Breast epithelium (tissue), 3 donors: Measurements from ENCODE around the gene KL.

ENCODE experiments used
- POLR2A ChIP-seq: fragments of 450-650 bp; IDR thresholded peaks from one replicate; pipeline ENCODE4 v1.6.1; 2016; ENCODE audit warnings: antibody characterized with exemption, mild to moderate bottlenecking, moderate library complexity
- POLR2AphosphoS5 ChIP-seq, 3 donors: sonication (generic); formaldehyde crosslinking; IDR thresholded peaks; one replicate each; pipeline ENCODE4 v1.6.1; 2017; ENCODE audit warnings: antibody characterized with exemption in 3 of 3

DNA sequence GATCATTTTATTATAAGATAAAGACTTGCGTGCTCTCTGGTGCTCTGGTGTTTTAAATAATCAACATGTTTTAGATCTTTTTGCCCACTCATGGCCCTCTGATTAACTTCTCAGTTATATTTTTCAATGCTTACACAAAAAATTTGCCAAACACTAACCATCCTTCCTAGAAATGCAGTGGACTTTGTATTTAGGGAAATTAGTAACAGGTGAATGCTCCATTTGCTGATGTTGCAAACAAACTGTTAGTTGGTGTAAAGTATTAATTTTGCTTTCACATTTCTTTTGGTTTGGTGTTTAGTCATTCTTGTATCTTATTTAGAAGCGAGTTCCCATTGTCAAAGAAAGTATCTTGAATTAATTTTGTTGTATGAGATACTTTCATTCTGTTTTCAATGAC is 2.7 kb downstream of the KL start:
- TF ChIP-seq POLR2A = no peak
- TF ChIP-seq POLR2AphosphoS5 (IDR thresholded peaks at IDR 0.05) = no peak
